NCI-H1048 (cell line): ENCODE results near the gene TTC33.
"Not testable (repeated sequence)": the region's sequence is repeated elsewhere in the genome, so short reads cannot be mapped to it uniquely, and the experiment has no call there.

Experiments
- DNase-seq: peaks from one replicate; lab custom pipeline; 2025; lab: John Stamatoyannopoulos, UW

The TTC33 gene

GRCh38 chr5:40614923-40615585 lies 140.7 kb downstream of the TTC33 start:
- no peak for DNase-seq

- no peak for DNase-seq
Measured at GRCh38 chr5:40614466-40614865, 141.3 kb downstream of the TTC33 start.

- DNase-seq: no peak
Measured at GRCh38 chr5:40607202-40607601, 148.6 kb downstream of the TTC33 start.

DNA sequence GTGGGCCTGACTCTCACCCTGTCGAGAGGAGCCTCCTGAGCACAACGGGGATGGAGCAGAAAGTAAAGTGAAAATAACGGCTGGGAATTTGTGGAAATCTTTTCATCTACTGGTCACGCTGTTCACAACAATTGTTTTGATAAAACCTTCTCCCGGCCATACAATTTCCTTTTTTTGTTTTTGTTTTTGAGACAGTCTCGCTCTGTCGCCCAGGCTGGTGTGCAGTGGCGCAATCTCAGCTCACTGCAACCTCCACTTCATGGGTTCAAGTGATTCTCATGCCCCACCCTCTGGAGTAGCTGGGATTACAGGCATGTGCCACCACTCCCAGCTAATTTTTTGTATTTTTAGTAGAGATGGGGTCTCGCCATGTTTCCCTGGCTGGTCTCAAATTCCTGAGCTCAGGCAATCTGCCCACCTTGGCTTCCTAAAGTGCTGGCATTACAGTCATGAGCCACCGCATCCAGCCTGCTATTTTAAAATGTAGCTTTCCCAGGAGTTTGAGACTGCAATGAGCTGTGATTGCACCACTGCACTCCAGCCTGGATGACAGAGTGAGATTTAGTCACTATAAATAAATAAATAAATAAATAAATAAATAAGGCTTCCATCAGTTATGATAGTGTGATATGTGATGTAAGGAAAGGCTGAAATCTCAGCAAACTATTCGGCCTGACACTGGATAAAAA lies 149.5 kb downstream of the TTC33 start:
- DNase-seq: no peak

- no peak for DNase-seq
Measured at GRCh38 chr5:40605295-40605958, 150.3 kb downstream of the TTC33 start.

DNA sequence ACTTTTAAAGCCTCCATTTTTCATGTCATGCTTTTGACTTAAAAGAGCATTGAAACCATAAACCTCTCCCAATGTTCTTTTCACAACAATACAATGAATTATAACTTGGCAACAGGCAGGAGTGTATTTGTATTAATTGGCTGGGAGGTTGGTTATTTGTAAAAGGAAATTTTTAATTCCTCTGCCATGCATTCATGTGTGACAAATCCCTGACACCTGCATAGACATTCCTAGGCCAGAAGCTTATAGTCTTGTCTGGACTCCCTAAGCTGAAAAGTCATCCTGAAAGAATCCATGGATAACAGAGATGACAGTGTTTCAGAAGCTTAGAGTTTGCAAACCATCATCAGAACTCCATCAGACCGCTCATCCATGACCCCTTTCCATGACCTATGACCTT lies 152.4 kb downstream of the TTC33 start:
- no peak for DNase-seq

- DNase-seq: no peak
Measured at GRCh38 chr5:40601198-40601868, 154.4 kb downstream of the TTC33 start.

DNA sequence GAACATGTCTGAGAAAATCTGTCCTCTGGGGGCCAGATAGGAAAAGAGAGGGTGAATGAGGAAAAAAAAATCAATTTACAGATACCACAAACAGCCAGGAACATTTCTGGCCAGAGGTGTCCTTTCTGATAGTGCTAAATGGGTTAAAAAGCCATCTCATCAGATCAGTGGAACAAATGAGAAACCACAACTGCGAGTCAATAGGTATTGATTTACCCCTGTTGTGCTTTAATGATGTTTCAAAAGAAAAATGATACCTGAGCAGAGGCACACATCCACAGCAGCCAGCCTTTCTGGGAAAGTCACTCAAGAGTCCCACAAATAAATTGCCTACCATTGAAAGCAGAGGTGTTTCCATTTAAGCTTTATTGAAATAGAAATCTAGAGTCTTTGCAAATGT lies 155.4 kb downstream of the TTC33 start:
- DNase-seq: no peak

DNA sequence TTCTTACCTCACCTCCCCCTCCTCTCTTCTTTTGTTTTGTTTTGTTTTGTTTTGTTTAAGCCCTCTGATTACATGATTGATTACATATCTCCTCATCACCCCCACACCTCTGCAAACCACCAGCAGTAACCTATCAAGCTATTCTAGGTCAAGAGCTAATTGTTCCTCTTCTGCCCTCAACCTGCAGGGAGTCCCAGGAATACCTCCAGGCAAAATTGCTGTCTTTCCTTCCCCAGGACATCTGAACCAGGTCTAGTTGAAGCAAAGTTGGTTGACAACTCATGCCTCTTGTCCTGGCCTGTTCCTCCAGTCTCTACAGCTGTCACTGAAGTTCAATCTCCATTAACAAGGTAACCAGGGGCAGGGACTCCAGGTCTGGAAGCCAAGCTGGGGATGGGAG lies 156.1 kb downstream of the TTC33 start:
- DNase-seq: no peak

DNA sequence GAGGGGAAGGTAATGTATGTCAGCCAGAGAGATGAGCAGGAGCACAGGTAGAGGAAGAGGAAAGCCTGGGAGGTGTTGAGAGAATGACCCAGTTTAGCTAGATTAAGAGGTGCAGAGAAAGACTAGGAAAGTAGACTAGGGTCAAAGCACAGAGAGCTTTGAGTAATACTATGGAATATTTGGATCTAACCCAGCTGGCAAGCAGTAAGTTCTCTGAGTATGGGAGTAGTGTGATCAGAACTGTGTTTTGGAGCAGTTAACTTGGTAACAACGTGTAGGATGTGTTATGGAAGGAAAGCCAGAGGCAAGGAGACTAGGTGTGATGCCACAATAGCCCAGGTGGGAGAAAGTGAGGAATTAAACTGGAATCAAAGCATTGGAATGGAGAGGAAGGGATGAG lies 160.9 kb downstream of the TTC33 start:
- DNase-seq: no peak

- DNase-seq: not testable (repeated sequence)
Measured at GRCh38 chr5:40591727-40592396, 163.9 kb downstream of the TTC33 start.

DNA sequence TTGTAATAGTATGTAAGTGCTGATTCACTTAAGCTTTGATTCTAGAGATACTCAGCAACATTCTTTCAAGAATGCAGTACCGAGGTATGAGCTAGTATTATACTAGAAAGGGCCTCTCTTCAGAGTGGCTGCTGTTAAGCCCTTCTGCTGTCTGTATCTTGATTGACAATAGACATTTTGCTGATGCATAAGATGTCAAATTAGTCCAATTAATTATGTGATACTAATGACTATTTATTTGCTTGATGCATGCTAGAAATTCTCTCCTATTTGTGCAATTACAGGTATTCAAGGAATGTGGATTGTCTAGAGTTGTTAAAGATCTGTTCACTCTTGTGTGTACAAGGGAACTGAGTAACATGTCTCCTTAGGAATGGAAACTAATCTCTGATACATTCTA lies 168.4 kb downstream of the TTC33 start:
- DNase-seq: no peak

- no peak for DNase-seq
Measured at GRCh38 chr5:40585537-40586267, 170.1 kb downstream of the TTC33 start.

DNA sequence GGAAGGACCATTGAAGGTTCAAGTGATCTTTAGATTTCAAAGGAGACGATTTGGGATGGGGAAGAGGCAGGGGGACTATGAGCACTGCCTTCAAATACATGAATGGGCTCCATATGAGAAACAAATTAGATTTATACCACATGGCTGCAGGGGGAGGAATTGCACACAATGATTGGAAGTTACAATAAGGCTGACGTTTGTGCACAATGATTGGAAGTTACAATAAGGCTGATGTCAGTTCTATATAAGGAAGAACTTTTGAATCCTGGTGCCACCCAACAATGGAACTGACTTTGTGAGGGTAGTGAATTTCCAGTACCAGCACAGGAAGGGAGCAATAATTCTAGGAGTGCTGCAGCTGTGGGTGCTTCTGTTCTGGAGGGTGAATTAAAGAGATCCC lies 171.7 kb downstream of the TTC33 start:
- no peak for DNase-seq

DNA sequence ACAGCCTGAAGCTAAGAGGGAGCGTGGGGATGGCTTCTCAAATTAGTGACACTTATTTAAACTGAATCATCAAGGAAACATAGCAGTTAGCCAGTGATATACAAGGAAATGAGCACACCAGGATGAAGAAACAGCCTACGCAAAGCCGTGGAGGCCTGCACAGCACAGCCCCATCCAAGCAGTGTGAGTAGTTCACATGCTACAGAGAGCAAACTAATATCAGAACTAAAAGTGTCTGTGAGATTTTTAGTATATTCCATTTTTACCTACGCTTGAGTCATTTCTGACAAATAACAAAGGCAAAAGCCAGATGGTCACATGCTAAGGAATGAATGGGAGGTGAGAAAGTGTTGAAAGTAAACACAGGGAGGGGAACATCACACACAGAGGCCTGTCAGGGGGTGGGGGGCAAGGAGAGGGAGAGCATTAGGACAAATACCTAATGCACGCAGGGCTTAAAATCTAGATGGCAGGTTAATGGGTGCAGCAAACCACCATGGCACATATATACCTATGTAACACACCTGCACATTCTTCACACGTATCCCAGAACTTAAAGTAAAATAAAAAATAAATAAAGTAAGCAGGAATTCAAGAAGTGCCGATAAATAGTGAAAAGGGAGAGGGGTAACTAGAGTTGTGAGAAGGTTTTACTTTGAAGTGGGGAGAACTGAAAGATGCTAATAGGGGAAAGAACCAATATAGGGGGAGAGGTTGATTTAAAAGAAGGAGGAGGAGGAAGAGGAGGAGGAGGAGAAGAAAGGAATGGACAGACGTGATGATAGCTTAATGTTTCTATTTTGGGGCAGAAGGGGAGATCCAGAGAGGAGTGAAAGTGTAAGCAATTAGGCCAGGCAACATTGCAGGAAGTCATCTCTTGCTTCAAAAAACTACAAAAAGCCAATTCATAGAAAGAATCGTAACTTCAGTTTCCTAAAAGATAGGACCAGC lies 177.0 kb downstream of the TTC33 start:
- no peak for DNase-seq

- DNase-seq: no peak
Measured at GRCh38 chr5:40577718-40578117, 178.0 kb downstream of the TTC33 start.

GRCh38 chr5:40575921-40576320 lies 179.8 kb downstream of the TTC33 start:
- no peak for DNase-seq

- no peak for DNase-seq
Measured at GRCh38 chr5:40575411-40575810, 180.3 kb downstream of the TTC33 start.

- no peak for DNase-seq
Measured at GRCh38 chr5:40572937-40573336, 182.8 kb downstream of the TTC33 start.

DNA sequence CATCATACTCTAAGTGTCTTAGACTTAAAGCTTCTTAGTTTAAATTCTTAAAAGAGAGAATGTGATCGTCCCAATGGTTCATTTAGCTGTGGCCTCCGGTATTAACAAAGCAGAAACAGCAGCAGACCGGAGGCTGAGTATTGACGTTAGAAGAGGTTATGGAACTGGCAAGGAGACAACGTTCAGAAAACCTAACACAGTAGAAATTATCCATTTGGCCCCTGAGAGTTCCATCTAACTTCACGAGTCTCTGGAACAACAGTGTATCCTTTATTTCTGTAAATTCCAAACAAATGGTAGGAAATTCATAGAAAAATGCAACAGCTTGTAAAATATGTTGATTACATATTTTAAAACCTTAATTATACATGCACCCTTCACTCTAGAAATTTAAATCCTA lies 183.4 kb downstream of the TTC33 start:
- no peak for DNase-seq
